Measurements from ENCODE around the gene OR2S2. TPM values are rescaled to one million over a fixed set of nuclear protein-coding genes. Genes with fewer than 3 reads are reported as not detected.
A peak's percentile ranks its signal among the peaks of the same experiment; 100 is the strongest.

The OR2S2 gene
- total RNA-seq, 4 donors from 2014 or later, result not detected

- intact Hi-C loops (cut with DNase I; ENCODE audit: low total_unique reads), result no loop called here
- H3K4me3 ChIP-seq (ENCODE audit: low read depth, poor library complexity, severe bottlenecking), result no peak overlapping the region
- 88 to 89% methylated on average over 10 of the region's 10 CpGs for WGBS, 2 donors
Observed at GRCh38 chr9:35912791-35913400, 45.1 kb downstream of the OR2S2 start.

GRCh38 chr9:35911690-35912089 is 46.3 kb downstream of the OR2S2 start:
- no peak overlapping the region for H3K4me3 ChIP-seq (ENCODE audit: low read depth, poor library complexity, severe bottlenecking)
- intact Hi-C loops (cut with DNase I; ENCODE audit: low total_unique reads), result no loop called here
- DNase-seq (ENCODE audit: low spot score in 2 of 2), result peak in 1 of 2 donors; percentile 86
- 81 to 90% methylated on average over 10 of the region's 10 CpGs for WGBS, 2 donors
- TF ChIP-seq POLR2A (IDR thresholded peaks at IDR 0.05), result no peak
- no peak for TF ChIP-seq CTCF (IDR thresholded peaks at IDR 0.05)

More at GRCh38 chr9:35912791-35913400, 45.1 kb downstream of the OR2S2 start:
- DNase-seq (ENCODE audit: low spot score in 2 of 2), result no peak
- no peak for TF ChIP-seq POLR2A (IDR thresholded peaks at IDR 0.05)
- no peak for TF ChIP-seq CTCF (IDR thresholded peaks at IDR 0.05)

GRCh38 chr9:35910613-35911359 is 47.2 kb downstream of the OR2S2 start:
- TF ChIP-seq CTCF (IDR thresholded peaks at IDR 0.05), result no peak
- no peak for TF ChIP-seq POLR2A (IDR thresholded peaks at IDR 0.05)
- H3K4me3 ChIP-seq (ENCODE audit: low read depth, poor library complexity, severe bottlenecking), result no peak overlapping the region
- intact Hi-C loops (cut with DNase I; ENCODE audit: low total_unique reads), result no loop called here
- peak in 1 of 2 donors; percentile 84 for DNase-seq (ENCODE audit: low spot score in 2 of 2)
- WGBS, 2 donors, result 64 to 75% methylated on average over 14 of the region's 14 CpGs

- no peak overlapping the region for H3K4me3 ChIP-seq (ENCODE audit: low read depth, poor library complexity, severe bottlenecking)
- no peak for DNase-seq (ENCODE audit: low spot score in 2 of 2)
- intact Hi-C loops (cut with DNase I; ENCODE audit: low total_unique reads), result no loop called here
- TF ChIP-seq POLR2A (IDR thresholded peaks at IDR 0.05) (no peak), CTCF (IDR thresholded peaks at IDR 0.05) (no peak)
- WGBS, 2 donors, result 89% methylated on average over 34 of the region's 34 CpGs
Observed at GRCh38 chr9:35909687-35910612, 48.0 kb downstream of the OR2S2 start.

GRCh38 chr9:35909274-35909673 is 48.7 kb downstream of the OR2S2 start, which contains the start of gene SPAAR:
Gene SPAAR (plus strand): TSS chr9:35909490. CDS start chr9:35910464, 974 bp downstream.
- intact Hi-C loops (cut with DNase I; ENCODE audit: low total_unique reads), result no loop called here
- WGBS, 2 donors, result 75 to 90% methylated on average over 11 of the region's 11 CpGs
- no peak for TF ChIP-seq CTCF (IDR thresholded peaks at IDR 0.05)
- TF ChIP-seq POLR2A (IDR thresholded peaks at IDR 0.05), result no peak
- H3K4me3 ChIP-seq (ENCODE audit: low read depth, poor library complexity, severe bottlenecking), result no peak within 1 kb of the TSS
- peak in 1 of 2 donors; percentile 83 for DNase-seq (ENCODE audit: low spot score in 2 of 2)

All from lower leg skin (tissue), 4 donors.